K562 (cell line): ENCODE results near the gene CACNB1. TPM values are rescaled to one million over a fixed set of nuclear protein-coding genes. Genes with fewer than 3 reads are reported as not detected.

Experiments used
- DNMT1 ChIP-seq: fragments of 450-650 bp; IDR thresholded peaks from 2 replicates; pipeline ENCODE4 v1.6.1; 2016; ENCODE audit warnings: antibody characterized with exemption, mild to moderate bottlenecking
- HDAC1 ChIP-seq, 2 experiments: fragments of 450-650 bp; IDR thresholded peaks; 2 replicates each; pipeline ENCODE4 v1.6.1; 2016 to 2017; ENCODE audit warnings: inconsistent platforms in 1 of 2, mild to moderate bottlenecking in 1 of 2, moderate library complexity in 1 of 2
- NCOA1 ChIP-seq: fragments of 450-650 bp; IDR thresholded peaks from 2 replicates; pipeline ENCODE4 v1.6.1; 2016; ENCODE audit warnings: low read depth
- NFE2 ChIP-seq: IDR thresholded peaks from 2 replicates; pipeline ENCODE4 v1.6.1; 2014; ENCODE audit warnings: antibody characterized with exemption, low read depth
- NR2C2 ChIP-seq, 2 experiments: fragments of 200-800 bp in 1 of 2; sonication (Bioruptor generic) in 1 of 2; sonication (generic) in 1 of 2; formaldehyde crosslinking in 1 of 2; IDR thresholded peaks; 2 replicates each; pipeline versions ENCODE4 v1.6.1 to v1.8.0; 2016 to 2022; ENCODE audit warnings: mild to moderate bottlenecking in 1 of 2, missing compliant biosample characterization in 1 of 2, missing genetic modification characterization in 1 of 2, missing genetic modification reagents in 1 of 2
- PHF8 ChIP-seq: fragments of 200-600 bp; sonication (generic); IDR thresholded peaks from 2 replicates; pipeline ENCODE4 v1.6.1; 2012; ENCODE audit warnings: mixed run types, mild to moderate bottlenecking, inconsistent platforms, low read length, moderate library complexity, borderline replicate concordance
- POLR3A ChIP-seq: IDR thresholded peaks from 2 replicates; pipeline ENCODE4 v1.6.1; 2011; ENCODE audit warnings: borderline replicate concordance, mild to moderate bottlenecking, moderate library complexity; ENCODE audit not compliant: insufficient read length, insufficient read depth; ENCODE audit errors: extremely low read depth
- PRMT5 ChIP-seq: sonication (generic); formaldehyde crosslinking; IDR thresholded peaks from 2 replicates; pipeline ENCODE4 v1.5.0; 2020; ENCODE audit warnings: missing genetic modification reagents
- RFX1 ChIP-seq: fragments of 450-650 bp; IDR thresholded peaks from 2 replicates; pipeline ENCODE4 v1.6.1; 2016; ENCODE audit warnings: mild to moderate bottlenecking, moderate library complexity
- RFX5 ChIP-seq: IDR thresholded peaks from 2 replicates; pipeline ENCODE4 v1.6.1; 2011; ENCODE audit warnings: low read depth, mild to moderate bottlenecking, improper control_type of control experiment, low read length
- RUNX1 ChIP-seq: sonication (generic); IDR thresholded peaks from 2 replicates; pipeline ENCODE4 v1.6.1; 2016; ENCODE audit warnings: antibody characterized with exemption, low read depth
- ZHX1 ChIP-seq: fragments of 150-350 bp; conservative IDR thresholded peaks from 2 replicates; pipeline ENCODE4 v1.6.1; 2014; ENCODE audit warnings: low read length
- polyA plus RNA-seq, 8 experiments: library from polyadenylated mRNA; depleted of rRNA in 4 of 8; stranded (reverse) in 5 of 8; unstranded in 3 of 8; fragments of >200 nt; fragmentation: Nextera tagmentation in 2 of 8; fragmentation: Illumina TruSeq in 1 of 8; extraction: Ambion mirVana in 2 of 8; extraction: Trizol in 1 of 8; gene quantifications; 2 replicates each; pipeline versions ENCODE4 v1.2.1 to v1.2.3, GENCODE V29; 2011 to 2014; ENCODE audit warnings: inconsistent platforms in 1 of 8, missing spikeins in 1 of 8
- total RNA-seq, 7 experiments: library from RNA; depleted of rRNA in 6 of 7; stranded (reverse); fragments of >200 nt in 6 of 7; fragmentation: Illumina TruSeq in 2 of 7; extraction: Trizol in 2 of 7; gene quantifications; 2 replicates each; pipeline versions ENCODE4 v1.2.1 to v1.2.3, GENCODE V29; 2011 to 2021; ENCODE audit warnings: low replicate concordance in 1 of 7
- TF ChIP-seq, protein P1 (sequence below): fragments of 450-650 bp; IDR thresholded peaks from 2 replicates; pipeline ENCODE4 v1.6.1; 2016; ENCODE audit warnings: borderline replicate concordance
- TF ChIP-seq, protein P2 (sequence below): fragments of 250-450 bp; sonication (Bioruptor Pico); IDR thresholded peaks from 2 replicates; pipeline ENCODE4 v1.8.0; 2021; ENCODE audit warnings: borderline replicate concordance, mild to moderate bottlenecking, moderate library complexity; ENCODE audit not compliant: poor library complexity, severe bottlenecking
- TF ChIP-seq, protein P3 (sequence below): fragments of 200-400 bp; formaldehyde crosslinking; IDR thresholded peaks from 2 replicates; pipeline ENCODE4 v1.6.1; 2017; ENCODE audit warnings: mild to moderate bottlenecking, low read depth, low read length, moderate library complexity
- TF ChIP-seq, protein P4 (sequence below): sonication (generic); formaldehyde crosslinking; IDR thresholded peaks from 2 replicates; pipeline ENCODE4 v1.8.0; 2023; ENCODE audit warnings: mild to moderate bottlenecking, missing genetic modification reagents

Gene CACNB1
- total and polyA plus RNA-seq, 9 of the 15 experiments (the other 6 are each of a cell fraction or from before 2014, with no cell fraction given), result 0.08 to 7.4 (median 3.0) TPM

DNA sequence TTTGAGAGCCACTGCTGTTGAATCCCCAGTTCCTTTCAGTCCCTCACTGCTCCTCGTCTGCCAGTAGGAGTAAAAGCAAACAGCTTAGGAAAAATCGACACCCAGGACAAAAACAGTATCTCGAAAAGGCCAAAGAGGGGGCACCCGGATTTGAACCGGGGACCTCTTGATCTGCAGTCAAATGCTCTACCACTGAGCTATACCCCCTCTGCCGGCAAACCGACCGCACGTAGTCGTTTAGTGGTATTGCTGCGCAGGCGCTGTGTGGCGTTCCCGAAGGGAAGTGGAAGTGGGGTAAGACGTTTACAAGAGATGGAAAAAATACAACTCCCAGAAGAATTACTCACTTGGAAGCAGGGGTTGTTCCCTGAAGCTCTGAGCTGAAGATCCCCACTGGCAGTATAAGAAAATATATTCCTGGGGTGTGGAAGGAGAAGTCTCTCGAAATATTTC is 43.8 kb downstream of the CACNB1 start (continued):
- TF ChIP-seq, protein P1, sequence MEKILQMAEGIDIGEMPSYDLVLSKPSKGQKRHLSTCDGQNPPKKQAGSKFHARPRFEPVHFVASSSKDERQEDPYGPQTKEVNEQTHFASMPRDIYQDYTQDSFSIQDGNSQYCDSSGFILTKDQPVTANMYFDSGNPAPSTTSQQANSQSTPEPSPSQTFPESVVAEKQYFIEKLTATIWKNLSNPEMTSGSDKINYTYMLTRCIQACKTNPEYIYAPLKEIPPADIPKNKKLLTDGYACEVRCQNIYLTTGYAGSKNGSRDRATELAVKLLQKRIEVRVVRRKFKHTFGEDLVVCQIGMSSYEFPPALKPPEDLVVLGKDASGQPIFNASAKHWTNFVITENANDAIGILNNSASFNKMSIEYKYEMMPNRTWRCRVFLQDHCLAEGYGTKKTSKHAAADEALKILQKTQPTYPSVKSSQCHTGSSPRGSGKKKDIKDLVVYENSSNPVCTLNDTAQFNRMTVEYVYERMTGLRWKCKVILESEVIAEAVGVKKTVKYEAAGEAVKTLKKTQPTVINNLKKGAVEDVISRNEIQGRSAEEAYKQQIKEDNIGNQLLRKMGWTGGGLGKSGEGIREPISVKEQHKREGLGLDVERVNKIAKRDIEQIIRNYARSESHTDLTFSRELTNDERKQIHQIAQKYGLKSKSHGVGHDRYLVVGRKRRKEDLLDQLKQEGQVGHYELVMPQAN, result 0 out of 2 replicates have a peak, but pooled peaks have one; percentile 10
- no peak for TF ChIP-seq RUNX1
- peak in 1 of 2 experiments; percentile 94; a peak in 2 of 4 replicates for TF ChIP-seq HDAC1 (IDR thresholded peaks at IDR 0.05)
- TF ChIP-seq DNMT1, result no peak
- no peak for TF ChIP-seq RFX1
- peak; percentile 73; the same call in 1 of the 2 replicates for TF ChIP-seq RFX5
- TF ChIP-seq, protein P2, sequence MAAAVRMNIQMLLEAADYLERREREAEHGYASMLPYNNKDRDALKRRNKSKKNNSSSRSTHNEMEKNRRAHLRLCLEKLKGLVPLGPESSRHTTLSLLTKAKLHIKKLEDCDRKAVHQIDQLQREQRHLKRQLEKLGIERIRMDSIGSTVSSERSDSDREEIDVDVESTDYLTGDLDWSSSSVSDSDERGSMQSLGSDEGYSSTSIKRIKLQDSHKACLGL (CRISPR knock-in tag), result no peak
- TF ChIP-seq NR2C2 (CRISPR knock-in tag; IDR thresholded peaks at IDR 0.05), result no peak
- no peak for TF ChIP-seq NR2C2 (tag; IDR thresholded peaks at IDR 0.05)
- TF ChIP-seq PHF8, result no peak
- TF ChIP-seq, protein P3, sequence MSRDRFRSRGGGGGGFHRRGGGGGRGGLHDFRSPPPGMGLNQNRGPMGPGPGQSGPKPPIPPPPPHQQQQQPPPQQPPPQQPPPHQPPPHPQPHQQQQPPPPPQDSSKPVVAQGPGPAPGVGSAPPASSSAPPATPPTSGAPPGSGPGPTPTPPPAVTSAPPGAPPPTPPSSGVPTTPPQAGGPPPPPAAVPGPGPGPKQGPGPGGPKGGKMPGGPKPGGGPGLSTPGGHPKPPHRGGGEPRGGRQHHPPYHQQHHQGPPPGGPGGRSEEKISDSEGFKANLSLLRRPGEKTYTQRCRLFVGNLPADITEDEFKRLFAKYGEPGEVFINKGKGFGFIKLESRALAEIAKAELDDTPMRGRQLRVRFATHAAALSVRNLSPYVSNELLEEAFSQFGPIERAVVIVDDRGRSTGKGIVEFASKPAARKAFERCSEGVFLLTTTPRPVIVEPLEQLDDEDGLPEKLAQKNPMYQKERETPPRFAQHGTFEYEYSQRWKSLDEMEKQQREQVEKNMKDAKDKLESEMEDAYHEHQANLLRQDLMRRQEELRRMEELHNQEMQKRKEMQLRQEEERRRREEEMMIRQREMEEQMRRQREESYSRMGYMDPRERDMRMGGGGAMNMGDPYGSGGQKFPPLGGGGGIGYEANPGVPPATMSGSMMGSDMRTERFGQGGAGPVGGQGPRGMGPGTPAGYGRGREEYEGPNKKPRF, result no peak
- no peak for TF ChIP-seq PRMT5 (CRISPR knock-in tag)
- TF ChIP-seq, protein P4, sequence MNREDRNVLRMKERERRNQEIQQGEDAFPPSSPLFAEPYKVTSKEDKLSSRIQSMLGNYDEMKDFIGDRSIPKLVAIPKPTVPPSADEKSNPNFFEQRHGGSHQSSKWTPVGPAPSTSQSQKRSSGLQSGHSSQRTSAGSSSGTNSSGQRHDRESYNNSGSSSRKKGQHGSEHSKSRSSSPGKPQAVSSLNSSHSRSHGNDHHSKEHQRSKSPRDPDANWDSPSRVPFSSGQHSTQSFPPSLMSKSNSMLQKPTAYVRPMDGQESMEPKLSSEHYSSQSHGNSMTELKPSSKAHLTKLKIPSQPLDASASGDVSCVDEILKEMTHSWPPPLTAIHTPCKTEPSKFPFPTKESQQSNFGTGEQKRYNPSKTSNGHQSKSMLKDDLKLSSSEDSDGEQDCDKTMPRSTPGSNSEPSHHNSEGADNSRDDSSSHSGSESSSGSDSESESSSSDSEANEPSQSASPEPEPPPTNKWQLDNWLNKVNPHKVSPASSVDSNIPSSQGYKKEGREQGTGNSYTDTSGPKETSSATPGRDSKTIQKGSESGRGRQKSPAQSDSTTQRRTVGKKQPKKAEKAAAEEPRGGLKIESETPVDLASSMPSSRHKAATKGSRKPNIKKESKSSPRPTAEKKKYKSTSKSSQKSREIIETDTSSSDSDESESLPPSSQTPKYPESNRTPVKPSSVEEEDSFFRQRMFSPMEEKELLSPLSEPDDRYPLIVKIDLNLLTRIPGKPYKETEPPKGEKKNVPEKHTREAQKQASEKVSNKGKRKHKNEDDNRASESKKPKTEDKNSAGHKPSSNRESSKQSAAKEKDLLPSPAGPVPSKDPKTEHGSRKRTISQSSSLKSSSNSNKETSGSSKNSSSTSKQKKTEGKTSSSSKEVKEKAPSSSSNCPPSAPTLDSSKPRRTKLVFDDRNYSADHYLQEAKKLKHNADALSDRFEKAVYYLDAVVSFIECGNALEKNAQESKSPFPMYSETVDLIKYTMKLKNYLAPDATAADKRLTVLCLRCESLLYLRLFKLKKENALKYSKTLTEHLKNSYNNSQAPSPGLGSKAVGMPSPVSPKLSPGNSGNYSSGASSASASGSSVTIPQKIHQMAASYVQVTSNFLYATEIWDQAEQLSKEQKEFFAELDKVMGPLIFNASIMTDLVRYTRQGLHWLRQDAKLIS (CRISPR knock-in tag), result 0 out of 2 replicates have a peak, but pooled peaks have one; percentile 49
- TF ChIP-seq NCOA1, result 0 out of 2 replicates have a peak, but pooled peaks have one; percentile 7
- no peak for TF ChIP-seq NFE2
- TF ChIP-seq ZHX1, result peak; percentile 59; the same call in 1 of the 2 replicates
- peak; percentile 94 for TF ChIP-seq POLR3A
